Measurements from ENCODE around the gene NSD2.
"Not testable (repeated sequence)": the region's sequence is repeated elsewhere in the genome, so short reads cannot be mapped to it uniquely, and the experiment has no call there.

DNA sequence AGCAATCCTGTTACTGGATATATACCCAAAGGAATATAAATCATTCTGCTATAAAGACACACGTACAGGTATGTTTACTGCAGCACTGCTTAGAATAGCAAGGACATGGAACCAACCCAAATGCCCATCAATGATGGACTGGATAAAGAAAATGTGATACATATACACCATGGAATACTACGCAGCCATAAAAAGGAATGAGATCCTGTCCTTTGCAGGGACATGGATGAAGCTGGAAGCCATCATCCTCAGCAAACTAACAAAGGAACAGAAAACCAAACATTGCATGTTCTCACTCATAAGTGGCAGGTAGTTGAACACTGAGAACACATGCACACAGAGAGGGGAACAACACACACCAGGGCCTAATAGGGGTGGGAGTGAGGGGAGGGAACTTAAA is 132.2 kb downstream of the NSD2 start:
- not testable (repeated sequence) for TF ChIP-seq JUN (CRISPR knock-in tag; IDR thresholded peaks at IDR 0.05); ZNF138 (CRISPR knock-in tag; conservative IDR thresholded peaks at IDR 0.05); FOXJ3 (CRISPR knock-in tag; IDR thresholded peaks at IDR 0.05; ENCODE audit: borderline replicate concordance); ZNF121 (CRISPR knock-in tag; IDR thresholded peaks at IDR 0.05); SMAD3 (CRISPR knock-in tag; IDR thresholded peaks at IDR 0.05; ENCODE audit: borderline replicate concordance)
- TF ChIP-seq, protein P1, sequence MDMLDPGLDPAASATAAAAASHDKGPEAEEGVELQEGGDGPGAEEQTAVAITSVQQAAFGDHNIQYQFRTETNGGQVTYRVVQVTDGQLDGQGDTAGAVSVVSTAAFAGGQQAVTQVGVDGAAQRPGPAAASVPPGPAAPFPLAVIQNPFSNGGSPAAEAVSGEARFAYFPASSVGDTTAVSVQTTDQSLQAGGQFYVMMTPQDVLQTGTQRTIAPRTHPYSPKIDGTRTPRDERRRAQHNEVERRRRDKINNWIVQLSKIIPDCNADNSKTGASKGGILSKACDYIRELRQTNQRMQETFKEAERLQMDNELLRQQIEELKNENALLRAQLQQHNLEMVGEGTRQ (CRISPR knock-in tag; IDR thresholded peaks at IDR 0.05): not testable (repeated sequence)
- TF ChIP-seq, protein P2, sequence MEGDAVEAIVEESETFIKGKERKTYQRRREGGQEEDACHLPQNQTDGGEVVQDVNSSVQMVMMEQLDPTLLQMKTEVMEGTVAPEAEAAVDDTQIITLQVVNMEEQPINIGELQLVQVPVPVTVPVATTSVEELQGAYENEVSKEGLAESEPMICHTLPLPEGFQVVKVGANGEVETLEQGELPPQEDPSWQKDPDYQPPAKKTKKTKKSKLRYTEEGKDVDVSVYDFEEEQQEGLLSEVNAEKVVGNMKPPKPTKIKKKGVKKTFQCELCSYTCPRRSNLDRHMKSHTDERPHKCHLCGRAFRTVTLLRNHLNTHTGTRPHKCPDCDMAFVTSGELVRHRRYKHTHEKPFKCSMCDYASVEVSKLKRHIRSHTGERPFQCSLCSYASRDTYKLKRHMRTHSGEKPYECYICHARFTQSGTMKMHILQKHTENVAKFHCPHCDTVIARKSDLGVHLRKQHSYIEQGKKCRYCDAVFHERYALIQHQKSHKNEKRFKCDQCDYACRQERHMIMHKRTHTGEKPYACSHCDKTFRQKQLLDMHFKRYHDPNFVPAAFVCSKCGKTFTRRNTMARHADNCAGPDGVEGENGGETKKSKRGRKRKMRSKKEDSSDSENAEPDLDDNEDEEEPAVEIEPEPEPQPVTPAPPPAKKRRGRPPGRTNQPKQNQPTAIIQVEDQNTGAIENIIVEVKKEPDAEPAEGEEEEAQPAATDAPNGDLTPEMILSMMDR (IDR thresholded peaks at IDR 0.05): not testable (repeated sequence)
- TF ChIP-seq, protein P3, sequence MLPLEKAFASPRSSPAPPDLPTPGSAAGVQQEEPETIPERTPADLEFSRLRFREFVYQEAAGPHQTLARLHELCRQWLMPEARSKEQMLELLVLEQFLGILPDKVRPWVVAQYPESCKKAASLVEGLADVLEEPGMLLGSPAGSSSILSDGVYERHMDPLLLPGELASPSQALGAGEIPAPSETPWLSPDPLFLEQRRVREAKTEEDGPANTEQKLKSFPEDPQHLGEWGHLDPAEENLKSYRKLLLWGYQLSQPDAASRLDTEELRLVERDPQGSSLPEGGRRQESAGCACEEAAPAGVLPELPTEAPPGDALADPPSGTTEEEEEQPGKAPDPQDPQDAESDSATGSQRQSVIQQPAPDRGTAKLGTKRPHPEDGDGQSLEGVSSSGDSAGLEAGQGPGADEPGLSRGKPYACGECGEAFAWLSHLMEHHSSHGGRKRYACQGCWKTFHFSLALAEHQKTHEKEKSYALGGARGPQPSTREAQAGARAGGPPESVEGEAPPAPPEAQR (CRISPR knock-in tag; IDR thresholded peaks at IDR 0.05): not testable (repeated sequence)

All from WTC11 (cell line).